Mesendoderm (in vitro differentiated cells): ENCODE results near the gene CRAMP1.

Experiments
- DNase-seq: peaks from one replicate; pipeline ENCODE4 v3.0.0; 2013
- H2AK5ac ChIP-seq: 2 replicates; pipeline ENCODE4 v1.6.1; 2013; ENCODE audit warnings: low read length, inconsistent platforms
- H2BK120ac ChIP-seq: 2 replicates; pipeline ENCODE4 v1.6.1; 2013; ENCODE audit warnings: low read depth, mild to moderate bottlenecking, low read length, moderate library complexity, mixed read lengths
- H2BK15ac ChIP-seq: replicated peaks from 2 replicates; pipeline ENCODE4 v1.6.1; 2013; ENCODE audit warnings: low read depth, mild to moderate bottlenecking, moderate library complexity
- H2BK5ac ChIP-seq: 2 replicates; pipeline ENCODE4 v1.6.1; 2013; ENCODE audit warnings: low read length, inconsistent platforms
- H3K18ac ChIP-seq: 2 replicates; pipeline ENCODE4 v1.6.1; 2013; ENCODE audit warnings: mild to moderate bottlenecking, low read length, mixed read lengths
- H3K23ac ChIP-seq: one replicate; pipeline ENCODE4 v1.6.1; 2013; ENCODE audit warnings: low read length
- H3K27ac ChIP-seq: 2 replicates; pipeline ENCODE4 v1.5.1; 2013; ENCODE audit warnings: low read depth, mild to moderate bottlenecking, inconsistent platforms, low read length, moderate library complexity
- H3K27me3 ChIP-seq: 2 replicates; pipeline ENCODE4 v1.6.1; 2013; ENCODE audit warnings: low read length, control low read depth, mild to moderate bottlenecking, inconsistent platforms; ENCODE audit not compliant: insufficient read depth, poor library complexity
- H3K36me3 ChIP-seq: 2 replicates; pipeline ENCODE4 v1.6.1; 2013; ENCODE audit warnings: low read length, inconsistent platforms; ENCODE audit not compliant: control insufficient read depth, insufficient read depth
- H3K4ac ChIP-seq: one replicate; pipeline ENCODE4 v1.6.1; 2013; ENCODE audit warnings: low read depth, mild to moderate bottlenecking, low read length, moderate library complexity
- H3K4me1 ChIP-seq: 2 replicates; pipeline ENCODE4 v1.6.1; 2013; ENCODE audit warnings: low read depth, low read length, inconsistent platforms; ENCODE audit not compliant: control insufficient read depth
- H3K4me2 ChIP-seq: 2 replicates; pipeline ENCODE4 v1.6.1; 2013; ENCODE audit warnings: low read length
- H3K4me3 ChIP-seq: 2 replicates; pipeline ENCODE4 v1.5.1; 2013; ENCODE audit warnings: mild to moderate bottlenecking, low read length
- H3K56ac ChIP-seq: one replicate; pipeline ENCODE4 v1.6.1; 2013; ENCODE audit warnings: low read length
- H3K79me1 ChIP-seq: 2 replicates; pipeline ENCODE4 v1.6.1; 2013; ENCODE audit warnings: low read length, inconsistent platforms
- H3K79me2 ChIP-seq: 2 replicates; pipeline ENCODE4 v1.6.1; 2013; ENCODE audit warnings: mild to moderate bottlenecking, low read length; ENCODE audit not compliant: control insufficient read depth, insufficient read depth
- H3K9ac ChIP-seq: 2 replicates; pipeline ENCODE4 v1.6.1; 2013; ENCODE audit warnings: low read length, inconsistent platforms
- H4K5ac ChIP-seq: one replicate; pipeline ENCODE4 v1.6.1; 2013; ENCODE audit warnings: low read length
- H4K8ac ChIP-seq: one replicate; pipeline ENCODE4 v1.6.1; 2013; ENCODE audit warnings: low read depth, mild to moderate bottlenecking, control low read depth, low read length, moderate library complexity
- WGBS: extraction: QIAGEN DNeasy Blood & Tissue Kit; methylation state at CpG from one replicate; pipeline ENCODE4 v1.1.7; 2013; ENCODE audit warnings: low lambda C conversion rate, missing lambda C conversion rate; ENCODE audit not compliant: insufficient coverage; ENCODE audit errors: extremely low coverage; 5-methylcytosine and 5-hydroxymethylcytosine counted together

CRAMP1 gene

GRCh38 chr16:1669698-1670097 is 57.5 kb downstream of the CRAMP1 start:
- Histone ChIP-seq H3K79me2 (no peaks in the 10 kb centered on the region), H4K5ac (no peak overlapping the region), H2AK5ac (no peak overlapping the region)

GRCh38 chr16:1670371-1670770 is 58.2 kb downstream of the CRAMP1 start:
- Histone ChIP-seq H2BK120ac (no peak overlapping the region), H3K36me3 (peaks cover 23% of the 10 kb centered on the region), H3K18ac (no peak overlapping the region), H3K4me1 (no peaks in the 10 kb centered on the region), H2BK5ac (no peak overlapping the region), H3K4me3 (no peak overlapping the region), H3K79me2 (no peaks in the 10 kb centered on the region), H3K56ac (no peak overlapping the region), H3K4me2 (no peak overlapping the region), H3K27me3 (no peaks in the 10 kb centered on the region), H2AK5ac (no peak overlapping the region), H3K79me1 (no peaks in the 10 kb centered on the region), H4K8ac (no peak overlapping the region), H3K27ac (no peak overlapping the region), H3K4ac (no peak overlapping the region), H3K23ac (no peak overlapping the region), H2BK15ac (no peak overlapping the region), H4K5ac (no peak overlapping the region), H3K9ac (no peak overlapping the region)
- WGBS: no CpG with 5 or more reads among the region's 19 CpGs
- DNase-seq: no peak

More at GRCh38 chr16:1669698-1670097, 57.5 kb downstream of the CRAMP1 start:
- Histone ChIP-seq H3K9ac (no peak overlapping the region), H3K4me2 (no peak overlapping the region), H2BK15ac (no peak overlapping the region), H3K23ac (no peak overlapping the region), H3K4me1 (no peaks in the 10 kb centered on the region), H3K27me3 (no peaks in the 10 kb centered on the region), H3K36me3 (peaks cover 23% of the 10 kb centered on the region), H3K79me1 (no peaks in the 10 kb centered on the region), H4K8ac (no peak overlapping the region), H3K18ac (no peak overlapping the region), H2BK120ac (no peak overlapping the region), H3K27ac (no peak overlapping the region), H2BK5ac (no peak overlapping the region), H3K4me3 (no peak overlapping the region), H3K56ac (no peak overlapping the region), H3K4ac (no peak overlapping the region)
- no peak for DNase-seq
- WGBS: no CpG with 5 or more reads among the region's 7 CpGs

- no peak overlapping the region for H4K5ac ChIP-seq
- no peak for DNase-seq
- H3K4me1 ChIP-seq: no peaks in the 10 kb centered on the region
- H2BK15ac ChIP-seq: no peak overlapping the region
- H3K9ac ChIP-seq: no peak overlapping the region
- H2AK5ac ChIP-seq: no peak overlapping the region
- no peak overlapping the region for H3K56ac ChIP-seq
- H3K27me3 ChIP-seq: no peaks in the 10 kb centered on the region
- no peak overlapping the region for H3K23ac ChIP-seq
- no peak overlapping the region for H3K18ac ChIP-seq
- peaks cover 24% of the 10 kb centered on the region for H3K36me3 ChIP-seq
- H3K27ac ChIP-seq: no peak overlapping the region
- no peak overlapping the region for H2BK120ac ChIP-seq
- no peak overlapping the region for H4K8ac ChIP-seq
- no CpG with 5 or more reads among the region's 7 CpGs for WGBS
- no peaks in the 10 kb centered on the region for H3K79me2 ChIP-seq
- H3K4ac ChIP-seq: no peak overlapping the region
- H2BK5ac ChIP-seq: no peak overlapping the region
- no peak overlapping the region for H3K4me2 ChIP-seq
- no peak overlapping the region for H3K4me3 ChIP-seq
- H3K79me1 ChIP-seq: no peaks in the 10 kb centered on the region
Measured at GRCh38 chr16:1670866-1671265, 58.7 kb downstream of the CRAMP1 start.

- H4K8ac ChIP-seq: no peak overlapping the region
- H2AK5ac ChIP-seq: no peak overlapping the region
- no peak overlapping the region for H3K18ac ChIP-seq
- H3K4me2 ChIP-seq: no peak overlapping the region
- peaks cover 11% of the 10 kb centered on the region for H3K36me3 ChIP-seq
- H3K4me1 ChIP-seq: no peaks in the 10 kb centered on the region
- no peak overlapping the region for H3K4me3 ChIP-seq
- no peak overlapping the region for H3K9ac ChIP-seq
- no peak for DNase-seq
- H3K79me1 ChIP-seq: no peaks in the 10 kb centered on the region
- no peak overlapping the region for H2BK5ac ChIP-seq
- no peaks in the 10 kb centered on the region for H3K27me3 ChIP-seq
- no peak overlapping the region for H2BK15ac ChIP-seq
- H3K56ac ChIP-seq: no peak overlapping the region
- H3K27ac ChIP-seq: no peak overlapping the region
- H3K23ac ChIP-seq: no peak overlapping the region
- no peak overlapping the region for H4K5ac ChIP-seq
- no peak overlapping the region for H2BK120ac ChIP-seq
- H3K4ac ChIP-seq: no peak overlapping the region
- no CpG with 5 or more reads among the region's 26 CpGs for WGBS
- H3K79me2 ChIP-seq: peaks cover 3% of the 10 kb centered on the region
Measured at GRCh38 chr16:1673424-1674151, 61.4 kb downstream of the CRAMP1 start.

- Histone ChIP-seq H2AK5ac (no peak overlapping the region), H2BK120ac (no peak overlapping the region), H3K27me3 (no peaks in the 10 kb centered on the region), H2BK15ac (no peak overlapping the region), H3K56ac (no peak overlapping the region), H3K9ac (no peak overlapping the region), H3K23ac (no peak overlapping the region), H3K18ac (no peak overlapping the region), H3K4me1 (no peaks in the 10 kb centered on the region), H3K4me3 (no peak overlapping the region), H3K27ac (no peak overlapping the region), H4K8ac (no peak overlapping the region), H3K36me3 (peaks cover 7% of the 10 kb centered on the region), H3K79me1 (peaks cover 2% of the 10 kb centered on the region), H4K5ac (no peak overlapping the region), H2BK5ac (no peak overlapping the region), H3K4me2 (no peak overlapping the region), H3K4ac (no peak overlapping the region), H3K79me2 (peaks cover 10% of the 10 kb centered on the region)
- no CpG with 5 or more reads among the region's 7 CpGs for WGBS
- DNase-seq: no peak
Measured at GRCh38 chr16:1674306-1674705, 62.1 kb downstream of the CRAMP1 start.
